GM12892 (cell line): ENCODE data around the gene ACADS.

Source experiments
- POLR2A ChIP-seq: IDR thresholded peaks from 2 replicates; pipeline ENCODE4 v1.6.1; 2011; ENCODE audit warnings: low read depth, low read length, control low read depth
- POLR2AphosphoS5 ChIP-seq: IDR thresholded peaks from 2 replicates; pipeline ENCODE4 v1.6.1; 2011; ENCODE audit warnings: low read depth, low read length, control low read depth

DNA sequence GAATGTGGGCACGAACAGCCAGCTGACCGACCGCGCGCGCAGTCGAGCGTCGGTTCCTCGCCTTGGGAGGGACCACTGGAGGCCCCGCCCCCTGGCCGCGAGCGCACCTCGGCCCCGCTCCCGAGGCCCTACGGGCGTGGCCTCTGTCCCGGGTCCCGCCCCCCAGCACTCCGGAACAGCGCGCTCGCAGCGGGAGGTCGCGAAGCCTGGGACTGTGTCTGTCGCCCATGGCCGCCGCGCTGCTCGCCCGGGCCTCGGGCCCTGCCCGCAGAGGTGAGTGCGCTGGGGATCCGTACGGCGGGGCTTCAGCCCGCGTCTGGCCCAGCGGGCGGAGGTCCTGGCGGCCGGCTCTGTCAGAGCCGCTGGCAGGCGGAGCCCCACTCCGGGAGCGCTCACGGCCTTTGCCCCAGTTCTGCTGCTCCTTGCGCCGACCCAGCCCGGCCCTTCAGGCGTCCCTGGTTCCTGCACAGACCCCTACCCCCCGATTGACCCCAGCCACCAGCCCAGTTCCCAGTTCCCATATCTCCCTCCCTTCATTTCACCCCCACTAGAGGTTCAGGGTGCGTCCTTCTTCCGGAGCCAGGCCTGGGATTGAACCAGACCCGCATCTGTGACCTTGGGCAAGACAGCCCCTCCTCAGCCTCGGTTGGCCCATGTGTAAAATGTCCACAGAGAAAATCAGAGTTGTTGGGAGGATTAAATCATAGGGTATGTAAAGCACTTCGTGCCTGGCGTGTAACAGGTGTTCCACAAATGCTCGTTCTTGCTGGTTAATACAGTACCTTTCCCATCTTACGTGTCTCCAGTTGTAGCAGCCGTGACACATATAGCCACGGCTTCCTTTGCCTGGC, at the start of gene ACADS:
- TF ChIP-seq POLR2AphosphoS5, result 0 out of 2 replicates have a peak, but pooled peaks have one; percentile 27
- TF ChIP-seq POLR2A, result peak; percentile 64; the same call in 1 of the 2 replicates
